Medulla oblongata (tissue), 1 donor: Measurements from ENCODE around the gene C16orf74.
A peak's percentile ranks its signal among the peaks of the same experiment; 100 is the strongest.

ENCODE experiments used
- DNase-seq: peaks from one replicate; pipeline ENCODE4 v3.0.0-alpha.2; 2015; ENCODE audit errors: extremely low spot score

C16orf74 gene

DNA sequence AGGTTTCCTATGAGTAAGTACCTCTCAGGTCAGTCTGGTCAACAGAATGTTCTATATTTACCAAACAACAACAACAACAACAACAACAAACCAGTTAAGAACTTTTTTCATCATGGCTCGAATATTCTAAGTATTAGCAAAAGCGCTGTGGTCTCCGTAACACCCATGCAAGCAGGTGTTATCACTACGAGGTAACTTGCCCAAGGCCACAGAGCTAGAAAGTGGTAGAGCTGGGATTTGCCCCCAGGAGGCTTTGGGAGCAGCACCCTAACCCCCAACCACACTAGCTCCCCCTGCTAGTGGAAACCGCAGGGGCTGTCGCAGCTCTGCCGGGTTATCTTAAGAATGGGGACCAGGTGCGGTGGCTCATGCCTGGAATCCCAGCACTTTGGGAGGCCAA, 23.9 kb upstream of the C16orf74 start:
- no peak for DNase-seq

GRCh38 chr16:85774136-85774535, 23.2 kb upstream of the C16orf74 start:
- no peak for DNase-seq

DNA sequence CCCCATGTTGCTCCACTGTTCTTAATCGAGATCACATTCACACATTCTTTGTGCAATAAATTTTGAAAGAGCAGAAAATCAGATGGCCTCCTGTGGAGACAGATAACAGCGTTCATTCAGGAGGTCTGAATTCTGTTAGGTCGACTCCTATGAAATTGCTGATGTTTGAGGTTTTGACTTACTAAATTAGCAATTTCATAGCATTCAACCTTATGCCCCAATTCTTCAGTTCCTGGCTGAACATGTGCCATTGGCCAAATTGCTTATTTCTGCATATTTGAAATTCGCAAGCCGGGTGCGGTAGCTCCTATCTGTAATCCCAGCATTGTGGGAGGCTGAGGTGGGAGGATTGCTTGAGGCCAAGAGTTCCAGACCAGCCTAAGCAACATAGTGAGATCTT, 22.1 kb upstream of the C16orf74 start:
- DNase-seq: no peak

DNA sequence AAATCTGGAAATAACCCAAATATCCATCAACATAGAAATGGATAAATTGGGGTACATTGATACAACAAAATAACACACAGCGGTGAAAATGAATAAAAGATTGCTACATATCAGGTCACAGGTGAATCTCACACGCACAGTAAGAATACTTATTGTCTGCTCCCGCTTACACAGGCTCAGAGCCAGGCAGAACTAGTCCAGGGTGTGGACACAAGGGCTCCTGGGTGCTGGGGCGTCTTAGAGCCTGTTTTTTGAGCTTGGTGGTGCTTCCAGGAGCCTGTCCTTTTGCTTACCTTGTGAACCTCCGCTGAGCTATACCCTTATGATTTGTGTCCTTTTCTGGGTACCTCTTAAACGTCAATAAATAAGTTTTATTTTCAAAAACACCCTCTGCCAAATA, 19.8 kb upstream of the C16orf74 start:
- DNase-seq: no peak

- DNase-seq: no peak
Measured at GRCh38 chr16:85768199-85768598, 17.3 kb upstream of the C16orf74 start.

- no peak for DNase-seq
Measured at GRCh38 chr16:85767531-85767930, 16.6 kb upstream of the C16orf74 start.

GRCh38 chr16:85765767-85766166, 14.9 kb upstream of the C16orf74 start:
- DNase-seq: no peak

DNA sequence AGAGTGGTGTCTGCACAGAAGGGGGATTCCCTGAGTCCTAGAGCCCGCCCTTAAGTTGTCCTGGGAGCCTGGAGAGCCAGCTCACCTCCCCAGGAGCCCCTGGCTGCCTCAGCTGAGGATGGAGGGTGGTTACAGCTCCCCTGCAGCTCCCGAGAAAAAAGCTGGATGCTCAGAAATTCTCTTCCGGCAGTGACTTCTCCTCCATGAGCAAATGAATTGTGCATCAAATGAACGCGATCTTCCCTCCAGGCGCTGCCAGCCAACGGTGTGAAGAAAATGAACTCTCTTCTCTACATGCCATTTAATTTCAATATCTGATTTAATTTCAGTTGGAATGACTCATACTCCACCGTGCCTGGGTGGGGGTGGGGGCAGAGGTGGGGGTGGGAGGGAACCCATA, 14.3 kb upstream of the C16orf74 start:
- no peak for DNase-seq

- DNase-seq: no peak
Measured at GRCh38 chr16:85763616-85764015, 12.7 kb upstream of the C16orf74 start.

GRCh38 chr16:85762970-85763369, 12.1 kb upstream of the C16orf74 start:
- no peak for DNase-seq

DNA sequence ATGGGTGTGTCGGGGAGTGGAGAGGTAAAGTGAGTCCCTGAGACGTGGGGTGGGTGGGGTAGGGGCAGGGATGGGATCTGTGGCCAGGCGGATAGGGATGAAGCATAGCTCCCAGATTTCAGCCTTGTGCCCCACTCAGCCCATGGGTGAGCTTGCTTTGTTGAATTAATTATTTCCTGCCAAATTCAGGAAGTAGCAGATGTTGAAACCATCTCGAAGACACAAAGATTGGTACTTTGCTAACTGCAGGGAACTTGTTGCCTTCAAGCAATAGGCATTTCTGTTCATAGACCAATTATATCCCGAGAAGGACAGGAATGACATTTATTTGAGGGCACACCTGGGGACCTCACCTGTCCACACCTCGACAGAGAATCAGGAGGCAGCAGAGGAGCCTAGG, 11.0 kb upstream of the C16orf74 start:
- no peak for DNase-seq

DNA sequence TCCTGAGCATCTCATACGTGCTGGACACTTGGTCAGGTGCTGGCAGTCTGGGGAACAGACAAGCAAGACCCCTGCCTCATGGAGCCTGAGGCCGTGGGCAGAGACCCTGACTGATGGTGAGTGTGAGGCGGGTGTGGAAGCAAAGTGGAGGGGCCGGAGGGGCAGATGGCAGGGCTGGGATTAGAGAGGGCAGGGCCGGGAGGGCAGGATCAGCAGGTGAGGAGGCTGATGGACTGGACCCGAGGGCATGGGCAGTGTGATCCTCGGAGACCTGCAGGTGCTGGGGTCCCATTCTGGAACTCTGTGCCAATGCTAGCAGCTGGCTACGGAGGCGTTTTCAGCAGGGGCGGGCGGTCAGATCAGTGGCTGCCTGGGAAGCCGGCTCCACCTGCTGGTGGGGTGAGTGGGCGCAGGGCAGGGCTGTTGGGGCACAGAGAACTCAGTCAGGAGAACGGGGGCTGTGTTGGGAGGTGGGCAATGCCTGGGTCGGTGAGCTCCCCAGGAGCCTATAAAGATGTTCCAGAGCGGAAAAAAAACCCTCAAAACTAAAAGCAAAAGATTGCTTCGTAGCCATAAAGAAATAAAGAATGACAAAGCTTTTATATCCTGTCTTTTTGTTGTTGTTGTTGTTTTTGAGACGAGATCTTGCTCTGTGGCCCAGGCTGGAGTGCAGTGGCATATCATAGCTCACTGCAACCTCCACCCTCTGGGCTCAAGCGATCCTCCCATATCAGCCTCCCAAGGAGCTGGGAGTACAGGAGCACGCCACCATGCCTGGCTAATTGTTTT, 8.9 kb upstream of the C16orf74 start:
- DNase-seq: no peak

- no peak for DNase-seq
Measured at GRCh38 chr16:85759136-85759535, 8.2 kb upstream of the C16orf74 start.

DNA sequence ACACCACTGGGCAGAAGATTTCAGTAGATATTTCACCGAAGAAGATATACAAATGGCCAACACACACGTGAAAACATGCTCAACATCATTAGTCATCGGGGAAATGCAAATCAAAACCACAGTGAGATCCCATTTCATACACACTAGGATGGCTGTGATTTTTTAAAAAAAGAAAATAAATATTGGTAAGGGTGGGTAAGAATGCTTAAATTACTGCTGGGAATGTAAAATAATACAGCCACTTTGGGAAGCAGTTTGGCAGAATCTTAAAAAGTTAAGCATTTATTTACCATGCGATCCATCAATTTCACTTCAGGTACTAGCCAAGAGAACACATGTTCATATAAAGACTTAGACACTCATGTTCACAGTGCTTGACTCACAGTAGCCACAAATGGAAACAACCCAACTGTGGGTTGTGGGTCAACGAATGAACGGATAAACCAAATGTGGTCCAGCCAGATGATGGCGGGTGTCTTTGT, 6.5 kb upstream of the C16orf74 start:
- DNase-seq: no peak

GRCh38 chr16:85755929-85756768, 5.3 kb upstream of the C16orf74 start:
- no peak for DNase-seq

DNA sequence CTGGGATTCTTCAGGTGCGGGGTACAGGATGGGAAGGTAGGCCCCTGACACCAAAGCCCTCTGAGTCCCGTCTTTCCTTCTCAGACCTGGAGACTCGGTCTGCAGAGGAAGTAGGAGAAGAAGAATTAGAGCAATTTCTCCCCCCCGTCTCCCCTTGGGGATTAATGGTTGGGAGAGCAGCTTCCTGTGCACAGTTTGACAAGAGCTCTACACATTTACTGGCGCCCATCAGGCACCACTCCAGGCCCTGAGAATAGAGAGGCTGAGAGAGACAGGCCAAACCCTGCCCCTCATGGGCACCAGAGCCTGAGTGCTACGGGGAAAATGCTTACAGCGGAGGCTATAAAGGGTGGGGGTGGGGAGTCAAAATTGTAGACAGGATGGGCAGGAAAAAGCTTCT, 3.5 kb upstream of the C16orf74 start:
- DNase-seq: no peak

DNA sequence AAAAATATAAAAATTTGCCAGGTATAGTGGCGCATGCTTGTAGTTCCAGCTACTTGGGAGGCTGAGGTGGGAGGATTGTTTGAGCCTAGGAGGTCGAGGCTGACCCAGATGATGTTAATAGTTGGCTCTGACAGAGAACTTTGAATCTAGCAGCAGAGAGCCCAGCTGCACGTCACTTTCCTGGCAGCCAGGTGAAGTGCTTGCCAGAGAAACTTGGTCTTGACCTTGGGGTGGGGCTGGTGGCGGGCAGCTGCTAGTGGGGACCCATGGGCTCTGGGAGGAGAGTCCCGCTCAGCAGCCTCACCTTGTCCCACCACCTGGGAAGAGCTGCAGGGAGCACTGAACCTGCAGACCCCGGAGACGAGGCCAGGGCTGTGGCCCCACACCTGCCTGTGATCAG, 3.1 kb upstream of the C16orf74 start:
- no peak for DNase-seq

DNA sequence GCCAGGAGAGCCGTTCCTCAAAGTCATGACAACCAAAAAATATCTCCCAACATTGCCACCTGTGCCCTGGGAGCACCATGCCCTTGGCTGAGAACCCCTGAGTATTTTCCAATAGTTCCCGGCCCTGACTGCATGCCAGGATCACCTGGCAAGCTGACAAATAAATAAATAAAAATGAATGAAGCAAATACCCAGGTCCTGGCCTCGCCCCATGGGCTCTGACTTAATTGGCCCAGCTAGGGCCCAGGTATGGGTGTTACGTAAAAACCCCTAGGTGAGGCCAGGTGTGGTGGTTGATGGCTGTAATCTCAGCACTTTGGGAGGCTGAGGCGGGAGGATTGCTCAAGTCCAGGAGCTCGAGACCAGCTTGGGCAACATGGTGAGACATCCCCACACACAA, 2.7 kb upstream of the C16orf74 start:
- DNase-seq: no peak

DNA sequence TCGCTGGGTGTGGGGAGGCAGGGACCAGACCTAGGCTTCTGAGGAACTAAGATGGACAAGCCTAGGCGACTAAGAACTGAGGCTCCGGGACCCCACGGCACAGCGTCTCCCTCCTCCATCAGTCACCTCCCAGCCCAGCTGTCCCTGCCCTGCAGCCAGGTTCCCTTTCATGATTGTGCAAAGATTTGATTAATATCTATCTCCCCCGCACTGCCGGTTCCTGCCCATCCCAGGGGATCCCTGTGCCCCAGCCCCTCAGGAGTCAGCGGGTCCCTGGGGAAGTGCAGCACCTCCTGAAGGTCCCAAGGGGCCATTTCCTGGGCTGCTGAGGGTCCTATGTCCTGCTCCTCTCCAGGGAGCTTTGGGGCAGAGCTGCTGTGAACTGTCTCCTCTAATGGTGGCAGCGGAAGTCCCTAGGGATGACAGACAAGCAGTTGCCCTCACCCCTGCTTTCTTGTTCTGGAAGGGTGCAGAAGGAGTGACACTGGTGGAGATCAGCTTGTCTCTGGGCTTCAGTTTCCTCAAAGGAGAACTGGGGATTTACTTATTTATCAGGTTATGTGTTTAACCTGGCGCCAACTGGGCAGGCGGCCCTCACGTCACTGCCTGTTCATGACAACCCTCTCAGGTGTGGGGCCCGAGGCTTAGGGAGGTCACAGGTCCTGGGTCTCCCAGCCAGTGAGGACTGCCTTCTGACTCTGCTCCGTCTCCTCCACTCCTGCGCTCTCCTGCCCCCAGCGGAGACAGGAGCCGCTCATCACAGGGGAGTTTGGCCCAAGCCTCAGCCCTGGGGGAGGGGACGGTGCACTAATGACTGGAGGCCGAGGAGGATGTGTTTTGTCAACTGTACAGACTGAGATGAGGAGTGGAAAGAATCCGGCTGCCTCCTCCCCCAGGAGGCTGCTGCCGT, 1.9 kb upstream of the C16orf74 start:
- peak; percentile 7 for DNase-seq

GRCh38 chr16:85751698-85752501, 1.0 kb upstream of the C16orf74 start:
- DNase-seq: no peak
